Measurements from ENCODE around the gene NHEJ1. TPM values are rescaled to one million over a fixed set of nuclear protein-coding genes. Genes with fewer than 3 reads are reported as not detected.

The NHEJ1 gene
- polyA plus RNA-seq, 3 donors = 12.6 to 20.9 (median 20.3) TPM

- intact Hi-C loops (cut with micrococcal nuclease) = no loop called here
- Histone ChIP-seq H3K79me2 (ENCODE audit: insufficient read depth, low read length) (no peaks in the 10 kb centered on the region), H3K4me3 (replicated peaks in 1 of 3; ENCODE audit: low read depth in 2 of 3, low read length in 3 of 3) (no peak overlapping the region), H3K9ac (ENCODE audit: insufficient read depth, low read length, poor library complexity, severe bottlenecking) (no peak overlapping the region), H3K4me1 (ENCODE audit: control insufficient read depth in 1 of 2, insufficient read depth in 2 of 2, low read length in 2 of 2) (no peaks in the 10 kb centered on the region), H3K9me3 (replicated peaks in 1 of 2; ENCODE audit: control insufficient read depth in 1 of 2, insufficient read depth in 1 of 2, low read length in 2 of 2) (no peaks in the 10 kb centered on the region), H3K27ac (ENCODE audit: low read depth in 1 of 2, low read length in 2 of 2) (no peak overlapping the region), H3K36me3 (replicated peaks in 1 of 2; ENCODE audit: control insufficient read depth in 1 of 2, insufficient read depth in 2 of 2, low read length in 2 of 2) (no peaks in the 10 kb centered on the region), H2AFZ (ENCODE audit: insufficient read depth, low read depth, low read length, poor library complexity, severe bottlenecking) (no peak overlapping the region), H4K20me1 (ENCODE audit: insufficient read depth, low read length) (peaks cover 17% of the 10 kb centered on the region), H3K4me2 (replicated peaks; ENCODE audit: extremely low read depth, low read length, poor library complexity, severe bottlenecking) (no peak overlapping the region), H3K27me3 (ENCODE audit: control insufficient read depth in 2 of 2, insufficient read depth in 2 of 2, low read length in 2 of 2) (no peaks in the 10 kb centered on the region)
- peaks cover 0 to 2% (median 0%) of the 10 kb centered on the region in 7 donors for H3K9me3 Mint-ChIP-seq
- TF ChIP-seq, protein P1, sequence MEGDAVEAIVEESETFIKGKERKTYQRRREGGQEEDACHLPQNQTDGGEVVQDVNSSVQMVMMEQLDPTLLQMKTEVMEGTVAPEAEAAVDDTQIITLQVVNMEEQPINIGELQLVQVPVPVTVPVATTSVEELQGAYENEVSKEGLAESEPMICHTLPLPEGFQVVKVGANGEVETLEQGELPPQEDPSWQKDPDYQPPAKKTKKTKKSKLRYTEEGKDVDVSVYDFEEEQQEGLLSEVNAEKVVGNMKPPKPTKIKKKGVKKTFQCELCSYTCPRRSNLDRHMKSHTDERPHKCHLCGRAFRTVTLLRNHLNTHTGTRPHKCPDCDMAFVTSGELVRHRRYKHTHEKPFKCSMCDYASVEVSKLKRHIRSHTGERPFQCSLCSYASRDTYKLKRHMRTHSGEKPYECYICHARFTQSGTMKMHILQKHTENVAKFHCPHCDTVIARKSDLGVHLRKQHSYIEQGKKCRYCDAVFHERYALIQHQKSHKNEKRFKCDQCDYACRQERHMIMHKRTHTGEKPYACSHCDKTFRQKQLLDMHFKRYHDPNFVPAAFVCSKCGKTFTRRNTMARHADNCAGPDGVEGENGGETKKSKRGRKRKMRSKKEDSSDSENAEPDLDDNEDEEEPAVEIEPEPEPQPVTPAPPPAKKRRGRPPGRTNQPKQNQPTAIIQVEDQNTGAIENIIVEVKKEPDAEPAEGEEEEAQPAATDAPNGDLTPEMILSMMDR (IDR thresholded peaks at IDR 0.05) = no peak
- WGBS (ENCODE audit: insufficient coverage) = no CpG with 5 or more reads among the region's 4 CpGs
- peaks cover 8% of the 10 kb centered on the region for H3K4me1 Mint-ChIP-seq
- no peak overlapping the region for H3K27ac Mint-ChIP-seq
- H3K4me3 Mint-ChIP-seq = no peak overlapping the region
- H3K36me3 Mint-ChIP-seq = peaks cover 20 to 22% of the 10 kb centered on the region in 2 donors
- H3K27me3 Mint-ChIP-seq (ENCODE audit: low read depth in 3 of 3) = peaks cover 1 to 4% (median 2%) of the 10 kb centered on the region in 3 donors
- no peak for DNase-seq
Measured at GRCh38 chr2:219131744-219132143, 28.9 kb downstream of the NHEJ1 start.

- peaks cover 22 to 26% of the 10 kb centered on the region in 2 donors for H3K36me3 Mint-ChIP-seq
- Histone ChIP-seq H3K4me3 (replicated peaks in 1 of 3; ENCODE audit: low read depth in 2 of 3, low read length in 3 of 3) (no peak overlapping the region), H3K79me2 (ENCODE audit: insufficient read depth, low read length) (no peaks in the 10 kb centered on the region), H4K20me1 (ENCODE audit: insufficient read depth, low read length) (peaks cover 21% of the 10 kb centered on the region), H3K9me3 (replicated peaks in 1 of 2; ENCODE audit: control insufficient read depth in 1 of 2, insufficient read depth in 1 of 2, low read length in 2 of 2) (no peaks in the 10 kb centered on the region), H3K4me2 (replicated peaks; ENCODE audit: extremely low read depth, low read length, poor library complexity, severe bottlenecking) (no peak overlapping the region), H3K27me3 (ENCODE audit: control insufficient read depth in 2 of 2, insufficient read depth in 2 of 2, low read length in 2 of 2) (no peaks in the 10 kb centered on the region), H3K4me1 (ENCODE audit: control insufficient read depth in 1 of 2, insufficient read depth in 2 of 2, low read length in 2 of 2) (no peaks in the 10 kb centered on the region), H3K36me3 (replicated peaks in 1 of 2; ENCODE audit: control insufficient read depth in 1 of 2, insufficient read depth in 2 of 2, low read length in 2 of 2) (no peaks in the 10 kb centered on the region), H3K27ac (ENCODE audit: low read depth in 1 of 2, low read length in 2 of 2) (no peak overlapping the region), H2AFZ (ENCODE audit: insufficient read depth, low read depth, low read length, poor library complexity, severe bottlenecking) (no peak overlapping the region), H3K9ac (ENCODE audit: insufficient read depth, low read length, poor library complexity, severe bottlenecking) (no peak overlapping the region)
- no peak overlapping the region for H3K4me3 Mint-ChIP-seq
- TF ChIP-seq, protein P1 (IDR thresholded peaks at IDR 0.05) = no peak
- intact Hi-C loops (cut with micrococcal nuclease) = no loop called here
- H3K27me3 Mint-ChIP-seq (ENCODE audit: low read depth in 3 of 3) = peaks cover 1 to 4% (median 2%) of the 10 kb centered on the region in 3 donors
- peaks cover 0 to 2% (median 0%) of the 10 kb centered on the region in 7 donors for H3K9me3 Mint-ChIP-seq
- H3K27ac Mint-ChIP-seq = no peak overlapping the region
- no peak for DNase-seq
- peaks cover 8% of the 10 kb centered on the region for H3K4me1 Mint-ChIP-seq
- WGBS (ENCODE audit: insufficient coverage) = no CpG with 5 or more reads among the region's 3 CpGs
Measured at GRCh38 chr2:219131327-219131726, 29.3 kb downstream of the NHEJ1 start.
